GM21529 (cell line): ENCODE measurements around the gene SARS1.

Experiments
- ATAC-seq: cut with Tn5 transposase; IDR thresholded peaks from one replicate; pipeline ENCODE4 v1.9.1; 2021; ENCODE audit not compliant: unreplicated experiment

The SARS1 gene

GRCh38 chr1:109248797-109249629, 35.3 kb downstream of the SARS1 start, which contains the start of gene CELSR2:
CELSR2 (plus strand) TSS chr1:109249539; CDS start chr1:109250080, 541 bp downstream.
- ATAC-seq, result peak; percentile 85

GRCh38 chr1:109249654-109250401, 36.1 kb downstream of the SARS1 start:
- peak; percentile 40 for ATAC-seq

DNA sequence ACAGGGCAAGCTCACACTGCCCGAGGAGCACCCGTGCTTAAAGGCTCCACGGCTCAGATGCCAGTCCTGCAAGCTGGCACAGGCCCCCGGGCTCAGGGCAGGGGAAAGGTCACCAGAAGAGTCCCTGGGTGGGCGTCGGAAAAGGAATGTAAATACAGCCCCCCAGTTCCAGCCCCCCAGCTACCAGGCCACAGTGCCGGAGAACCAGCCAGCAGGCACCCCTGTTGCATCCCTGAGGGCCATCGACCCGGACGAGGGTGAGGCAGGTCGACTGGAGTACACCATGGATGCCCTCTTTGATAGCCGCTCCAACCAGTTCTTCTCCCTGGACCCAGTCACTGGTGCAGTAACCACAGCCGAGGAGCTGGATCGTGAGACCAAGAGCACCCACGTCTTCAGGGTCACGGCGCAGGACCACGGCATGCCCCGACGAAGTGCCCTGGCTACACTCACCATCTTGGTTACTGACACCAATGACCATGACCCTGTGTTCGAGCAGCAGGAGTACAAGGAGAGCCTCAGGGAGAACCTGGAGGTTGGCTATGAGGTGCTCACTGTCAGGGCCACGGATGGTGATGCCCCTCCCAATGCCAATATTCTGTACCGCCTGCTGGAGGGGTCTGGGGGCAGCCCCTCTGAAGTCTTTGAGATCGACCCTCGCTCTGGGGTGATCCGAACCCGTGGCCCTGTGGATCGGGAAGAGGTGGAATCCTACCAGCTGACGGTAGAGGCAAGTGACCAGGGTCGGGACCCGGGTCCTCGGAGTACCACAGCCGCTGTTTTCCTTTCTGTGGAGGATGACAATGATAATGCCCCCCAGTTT, 36.9 kb downstream of the SARS1 start:
- ATAC-seq, result no peak

DNA sequence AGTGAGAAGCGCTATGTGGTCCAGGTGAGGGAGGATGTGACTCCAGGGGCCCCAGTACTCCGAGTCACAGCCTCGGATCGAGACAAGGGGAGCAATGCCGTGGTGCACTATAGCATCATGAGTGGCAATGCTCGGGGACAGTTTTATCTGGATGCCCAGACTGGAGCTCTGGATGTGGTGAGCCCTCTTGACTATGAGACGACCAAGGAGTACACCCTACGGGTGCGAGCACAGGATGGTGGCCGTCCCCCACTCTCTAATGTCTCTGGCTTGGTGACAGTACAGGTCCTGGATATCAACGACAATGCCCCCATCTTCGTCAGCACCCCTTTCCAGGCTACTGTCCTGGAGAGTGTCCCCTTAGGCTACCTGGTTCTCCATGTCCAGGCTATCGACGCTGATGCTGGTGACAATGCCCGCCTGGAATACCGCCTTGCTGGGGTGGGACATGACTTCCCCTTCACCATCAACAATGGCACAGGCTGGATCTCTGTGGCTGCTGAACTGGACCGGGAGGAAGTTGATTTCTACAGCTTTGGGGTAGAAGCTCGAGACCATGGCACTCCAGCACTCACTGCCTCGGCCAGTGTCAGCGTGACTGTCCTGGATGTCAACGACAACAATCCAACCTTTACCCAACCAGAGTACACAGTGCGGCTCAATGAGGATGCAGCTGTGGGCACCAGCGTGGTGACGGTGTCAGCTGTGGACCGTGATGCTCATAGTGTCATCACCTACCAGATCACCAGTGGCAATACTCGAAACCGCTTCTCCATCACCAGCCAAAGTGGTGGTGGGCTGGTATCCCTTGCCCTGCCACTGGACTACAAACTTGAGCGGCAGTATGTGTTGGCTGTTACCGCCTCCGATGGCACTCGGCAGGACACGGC, 37.8 kb downstream of the SARS1 start:
- no peak for ATAC-seq

GRCh38 chr1:109252167-109252892, 38.6 kb downstream of the SARS1 start:
- no peak for ATAC-seq

- ATAC-seq, result no peak
Measured at GRCh38 chr1:109252893-109253802, 39.4 kb downstream of the SARS1 start.

GRCh38 chr1:109253803-109254620, 40.3 kb downstream of the SARS1 start:
- ATAC-seq, result no peak

GRCh38 chr1:109254621-109255096, 40.9 kb downstream of the SARS1 start:
- no peak for ATAC-seq

- no peak for ATAC-seq
Measured at GRCh38 chr1:109255097-109255651, 41.5 kb downstream of the SARS1 start.

DNA sequence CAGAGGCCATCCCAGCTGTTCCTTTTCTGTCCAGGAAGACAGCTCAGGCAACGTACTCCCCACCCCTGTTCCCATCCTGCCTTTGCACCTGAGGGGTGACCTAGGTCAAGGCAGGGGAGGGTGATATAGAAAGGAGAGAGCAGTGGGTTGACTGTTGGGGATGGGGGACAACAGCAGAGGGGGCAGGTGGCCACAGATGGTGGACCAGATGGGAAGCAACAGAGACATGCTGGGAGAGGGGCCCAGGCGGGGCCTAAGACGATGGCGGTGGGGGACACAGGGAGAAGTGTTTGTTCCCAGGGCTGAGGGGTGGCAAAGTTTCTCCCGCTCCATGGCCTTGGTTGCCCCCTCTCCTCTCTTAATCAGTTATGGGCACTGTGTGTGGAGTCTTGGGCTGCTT, 42.0 kb downstream of the SARS1 start:
- no peak for ATAC-seq

DNA sequence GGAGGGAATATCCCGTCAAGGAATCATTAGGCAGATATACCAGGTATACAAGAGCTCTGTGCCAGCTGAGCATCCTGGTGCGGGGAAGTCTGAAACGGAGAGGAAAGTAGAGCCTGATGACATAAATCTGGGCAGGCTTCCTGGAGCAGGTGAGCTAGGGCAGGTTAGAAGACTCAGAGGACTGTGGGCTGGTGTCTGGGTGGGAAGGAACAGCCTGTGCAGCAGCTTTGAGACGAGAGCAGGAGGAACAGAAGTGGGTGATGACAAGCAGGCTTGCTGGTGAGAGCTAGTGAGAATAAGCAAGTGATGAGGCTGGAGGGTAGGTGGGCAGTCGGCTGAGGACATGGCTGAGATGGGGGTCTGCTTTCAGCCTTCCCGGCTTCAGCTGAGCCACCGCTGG, 42.4 kb downstream of the SARS1 start:
- ATAC-seq, result no peak

DNA sequence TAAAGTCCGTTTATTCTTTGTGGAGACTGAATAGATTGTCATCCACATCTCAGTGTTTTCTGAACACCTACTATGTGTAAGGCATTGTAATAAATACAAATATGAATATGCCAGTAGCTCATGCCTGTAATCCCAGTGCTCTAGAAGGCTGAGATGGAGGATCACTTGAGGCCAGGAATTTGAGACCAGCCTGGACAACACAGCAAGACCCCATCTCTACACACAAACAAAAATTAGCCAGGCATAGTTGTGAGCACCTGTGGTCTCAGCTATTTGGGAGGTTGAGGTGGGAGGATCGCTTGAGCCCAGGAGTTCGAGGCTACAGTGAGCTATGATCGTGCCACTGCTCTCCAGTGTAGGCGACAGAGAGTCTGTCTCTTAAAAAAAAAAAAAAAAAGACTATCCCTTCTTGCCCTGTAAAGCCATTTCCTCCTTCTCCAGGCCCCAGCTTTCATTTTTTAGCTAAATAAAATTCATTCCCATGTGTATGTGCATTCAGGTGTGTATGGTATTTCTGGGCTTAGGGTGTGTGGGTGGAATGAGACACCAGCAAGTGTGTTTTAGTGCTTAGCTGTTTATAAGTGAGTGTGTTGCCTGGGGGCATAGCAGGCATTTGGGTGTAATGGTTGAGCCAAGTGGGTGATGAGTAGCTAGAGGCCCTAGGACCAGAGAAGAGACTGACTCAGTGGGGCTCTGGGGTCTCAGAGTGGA, 43.4 kb downstream of the SARS1 start:
- no peak for ATAC-seq

DNA sequence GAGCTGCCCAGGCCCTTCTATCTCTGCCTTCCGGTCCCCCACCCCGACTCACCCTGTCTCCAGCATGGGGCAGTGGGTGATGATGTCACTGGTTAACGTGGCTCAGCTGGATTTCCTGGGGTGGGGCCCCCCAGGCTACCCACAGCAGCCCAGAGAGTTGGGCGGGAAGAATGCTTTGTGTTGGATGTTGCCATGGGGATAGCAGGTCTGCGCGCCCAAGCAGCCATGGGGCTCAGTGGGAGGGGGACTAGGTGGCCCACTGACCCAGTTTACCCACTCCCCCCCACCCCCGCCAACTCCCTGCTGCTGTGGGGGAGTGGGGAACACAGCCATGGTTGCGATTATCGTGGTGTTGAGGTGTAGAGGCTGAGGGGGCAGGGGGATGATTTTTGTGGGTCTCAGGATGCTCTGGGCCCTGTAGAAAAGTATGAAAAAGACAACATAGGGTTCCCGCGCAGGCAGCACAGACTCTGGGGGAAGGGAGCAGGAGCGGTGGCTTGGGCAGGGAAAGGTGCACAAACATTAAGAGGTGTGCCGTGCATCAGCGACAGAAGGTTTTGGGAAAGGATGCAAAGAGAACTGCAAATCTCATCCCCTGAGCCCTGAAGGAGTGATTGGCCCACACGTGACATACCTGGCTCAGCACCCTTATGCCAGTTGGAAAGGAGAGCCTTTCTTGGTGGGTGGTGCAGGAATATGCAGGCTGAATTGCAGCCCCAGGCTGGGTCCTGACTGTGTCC, 44.1 kb downstream of the SARS1 start:
- no peak for ATAC-seq

GRCh38 chr1:109258481-109259466, 45.1 kb downstream of the SARS1 start:
- no peak for ATAC-seq
